ENCODE results near the gene TLE2.

- TF ChIP-seq POLR2A (IDR thresholded peaks at IDR 0.05) (no peak), CTCF (IDR thresholded peaks at IDR 0.05) (no peak)
Measured at GRCh38 chr19:3017923-3018322, 11.2 kb downstream of the TLE2 start.

Measured in thyroid gland (tissue), 4 donors.